MCF 10A (cell line): Measurements from ENCODE around the gene AUP1. TPM values are rescaled to one million over a fixed set of nuclear protein-coding genes. Genes with fewer than 3 reads are reported as not detected.

Experiments used
- BruUV-seq: library from RNA; stranded (reverse); fragments of 400-500 nt; replicated peaks from 2 replicates; lab custom pipeline; 2021; lab: Mats Ljungman, UMichigan
- CTCF ChIA-PET: fragments of 300-600 bp; sonication (Branson Sonifier 250); formaldehyde crosslinking; extraction: SDS; loops from one replicate; lab custom pipeline; 2021; ENCODE audit warnings: antibody characterized with exemption, inconsistent platforms; lab: Yijun Ruan, JAX
- POLR2A ChIA-PET: fragments of 300-600, 350-650 bp; sonication (Branson Sonifier 250); formaldehyde crosslinking; extraction: SDS; loops from one replicate; lab custom pipeline; 2020; ENCODE audit warnings: antibody characterized with exemption, inconsistent platforms; lab: Yijun Ruan, JAX
- DNase-seq: peaks from one replicate; pipeline ENCODE4 v3.0.0-alpha.2; 2018; ENCODE audit not compliant: unreplicated experiment
- H3K27ac Mint-ChIP-seq: one replicate; pipeline ENCODE4 v1.8.0; 2022; ENCODE audit warnings: mild to moderate bottlenecking, low read depth, mixed read lengths; ENCODE audit not compliant: unreplicated experiment
- H3K27me3 Mint-ChIP-seq: one replicate; pipeline ENCODE4 v1.8.0; 2022; ENCODE audit warnings: mixed read lengths; ENCODE audit not compliant: insufficient read depth, unreplicated experiment
- H3K36me3 Mint-ChIP-seq: one replicate; pipeline ENCODE4 v1.8.0; 2022; ENCODE audit warnings: mild to moderate bottlenecking, moderate library complexity, mixed read lengths; ENCODE audit not compliant: insufficient read depth, unreplicated experiment
- H3K4me1 Mint-ChIP-seq: one replicate; pipeline ENCODE4 v1.8.0; 2022; ENCODE audit warnings: mixed read lengths; ENCODE audit not compliant: insufficient read depth, unreplicated experiment
- H3K4me3 Mint-ChIP-seq: one replicate; pipeline ENCODE4 v1.8.0; 2022; ENCODE audit warnings: mild to moderate bottlenecking, moderate library complexity, mixed read lengths; ENCODE audit not compliant: unreplicated experiment
- H3K9me3 Mint-ChIP-seq: one replicate; pipeline ENCODE4 v1.8.0; 2022; ENCODE audit warnings: mixed read lengths; ENCODE audit not compliant: unreplicated experiment
- intact Hi-C: fragments of 100-400 bp; cut with micrococcal nuclease; formaldehyde crosslinking; loops from 2 replicates; pipeline ENCODE4 v1.14.1; 2022
- total RNA-seq: library from RNA; stranded (reverse); gene quantifications from 2 replicates; pipeline ENCODE4 v1.2.3, GENCODE V29; 2022
- TF ChIP-seq, protein P1 (sequence below): fragments of 200-600 bp; IDR thresholded peaks from one replicate; pipeline ENCODE4 v1.8.0; 2022; ENCODE audit warnings: antibody characterized with exemption, mild to moderate bottlenecking; ENCODE audit not compliant: unreplicated experiment

Gene AUP1
- total RNA-seq, 1 experiment from 2014 or later = 140 TPM

GRCh38 chr2:74491648-74492544, 37.6 kb downstream of the AUP1 start:
- Mint-ChIP-seq H3K9me3 (no peaks in the 10 kb centered on the region), H3K4me1 (no peaks in the 10 kb centered on the region), H3K27ac (no peak overlapping the region), H3K27me3 (no peaks in the 10 kb centered on the region), H3K36me3 (peaks cover 11% of the 10 kb centered on the region), H3K4me3 (no peak overlapping the region)
- TF ChIP-seq, protein P1, sequence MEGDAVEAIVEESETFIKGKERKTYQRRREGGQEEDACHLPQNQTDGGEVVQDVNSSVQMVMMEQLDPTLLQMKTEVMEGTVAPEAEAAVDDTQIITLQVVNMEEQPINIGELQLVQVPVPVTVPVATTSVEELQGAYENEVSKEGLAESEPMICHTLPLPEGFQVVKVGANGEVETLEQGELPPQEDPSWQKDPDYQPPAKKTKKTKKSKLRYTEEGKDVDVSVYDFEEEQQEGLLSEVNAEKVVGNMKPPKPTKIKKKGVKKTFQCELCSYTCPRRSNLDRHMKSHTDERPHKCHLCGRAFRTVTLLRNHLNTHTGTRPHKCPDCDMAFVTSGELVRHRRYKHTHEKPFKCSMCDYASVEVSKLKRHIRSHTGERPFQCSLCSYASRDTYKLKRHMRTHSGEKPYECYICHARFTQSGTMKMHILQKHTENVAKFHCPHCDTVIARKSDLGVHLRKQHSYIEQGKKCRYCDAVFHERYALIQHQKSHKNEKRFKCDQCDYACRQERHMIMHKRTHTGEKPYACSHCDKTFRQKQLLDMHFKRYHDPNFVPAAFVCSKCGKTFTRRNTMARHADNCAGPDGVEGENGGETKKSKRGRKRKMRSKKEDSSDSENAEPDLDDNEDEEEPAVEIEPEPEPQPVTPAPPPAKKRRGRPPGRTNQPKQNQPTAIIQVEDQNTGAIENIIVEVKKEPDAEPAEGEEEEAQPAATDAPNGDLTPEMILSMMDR = no peak
- POLR2A ChIA-PET = interaction anchor here (1.0 to 1.5 kb wide), 4 partner anchors 9 to 15 kb away, joined by 3 to 6 read pairs (median 4); partner anchors contain the start of genes CCDC142, PCGF1 and TTC31
- CTCF ChIA-PET = interaction anchor here (0.5 to 1.3 kb wide), 3 partner anchors 26 to 98 kb away, joined by 3 to 4 read pairs (median 3); no protein-coding TSS in a partner anchor
- BruUV-seq = no TSS peak
- no peak for DNase-seq
- intact Hi-C loops = no loop called here

DNA sequence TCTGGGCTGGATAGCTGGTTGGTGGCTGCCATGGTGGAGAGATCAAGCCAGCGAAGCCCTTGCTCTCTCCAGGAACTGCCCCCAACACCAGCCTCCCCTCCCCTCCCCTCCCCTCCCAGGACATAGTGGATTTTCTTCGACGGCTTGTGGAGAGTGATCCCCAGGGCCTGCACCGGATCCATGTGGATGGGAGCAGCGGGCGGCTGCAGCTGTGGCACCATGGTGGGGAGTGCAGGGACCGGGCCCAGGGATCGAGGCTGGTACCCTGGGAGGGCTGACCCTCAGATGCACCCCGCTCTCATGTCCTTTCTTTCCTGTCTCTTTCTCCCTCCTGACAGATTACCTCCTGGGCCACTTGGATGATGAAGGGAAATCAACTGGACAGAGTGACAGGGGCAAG, 39.6 kb downstream of the AUP1 start:
- ChIA-PET CTCF (interaction anchor here (1.0 to 1.2 kb wide), 3 partner anchors 16 to 98 kb away, joined by 3 to 4 read pairs (median 4); no protein-coding TSS in a partner anchor), POLR2A (interaction anchor here (1.1 to 1.2 kb wide), 2 partner anchors 11 to 97 kb away, joined by 3 read pairs; no protein-coding TSS in a partner anchor)
- TF ChIP-seq, protein P1 = no peak
- no peaks in the 10 kb centered on the region for H3K27me3 Mint-ChIP-seq
- intact Hi-C loops = no loop called here
- peaks cover 18% of the 10 kb centered on the region for H3K36me3 Mint-ChIP-seq
- no peak for DNase-seq
- H3K4me1 Mint-ChIP-seq = peaks cover 5% of the 10 kb centered on the region
- BruUV-seq = no TSS peak
- H3K27ac Mint-ChIP-seq = no peak overlapping the region
- no peak overlapping the region for H3K4me3 Mint-ChIP-seq
- H3K9me3 Mint-ChIP-seq = no peaks in the 10 kb centered on the region

GRCh38 chr2:74488643-74489481, 40.6 kb downstream of the AUP1 start:
- ChIA-PET POLR2A (interaction anchor here (0.6 to 1.4 kb wide), 4 partner anchors 42 to 98 kb away, joined by 3 to 5 read pairs (median 3); no protein-coding TSS in a partner anchor), CTCF (interaction anchor here (1.0 to 1.2 kb wide), 4 partner anchors 18 to 99 kb away, joined by 3 to 4 read pairs (median 4); no protein-coding TSS in a partner anchor)
- Mint-ChIP-seq H3K9me3 (no peaks in the 10 kb centered on the region), H3K4me3 (no peak overlapping the region), H3K27me3 (no peaks in the 10 kb centered on the region), H3K36me3 (peaks cover 18% of the 10 kb centered on the region), H3K4me1 (peaks cover 5% of the 10 kb centered on the region), H3K27ac (no peak overlapping the region)
- no peak for DNase-seq
- intact Hi-C loops = no loop called here
- no TSS peak for BruUV-seq
- TF ChIP-seq, protein P1 = no peak
